HG02763 (cell line): ENCODE results near the gene MARCHF3.

Experiments
- ATAC-seq: cut with Tn5 transposase; IDR thresholded peaks from one replicate; pipeline ENCODE4 v1.9.1; 2021; ENCODE audit warnings: mild to moderate bottlenecking, moderate library complexity; ENCODE audit not compliant: unreplicated experiment

The MARCHF3 gene

GRCh38 chr5:126987271-126987899, 43.0 kb downstream of the MARCHF3 start:
- no peak for ATAC-seq

GRCh38 chr5:126984632-126985031, 45.7 kb downstream of the MARCHF3 start:
- no peak for ATAC-seq

GRCh38 chr5:126983874-126984266, 46.5 kb downstream of the MARCHF3 start:
- no peak for ATAC-seq

GRCh38 chr5:126982926-126983873, 47.2 kb downstream of the MARCHF3 start:
- ATAC-seq = no peak

- ATAC-seq = no peak
Observed at GRCh38 chr5:126982202-126982601, 48.2 kb downstream of the MARCHF3 start.

GRCh38 chr5:126981701-126982100, 48.7 kb downstream of the MARCHF3 start:
- no peak for ATAC-seq

GRCh38 chr5:126981222-126981621, 49.1 kb downstream of the MARCHF3 start:
- ATAC-seq = no peak

GRCh38 chr5:126978258-126978657, 52.1 kb downstream of the MARCHF3 start:
- no peak for ATAC-seq

- ATAC-seq = no peak
Observed at GRCh38 chr5:126976520-126977172, 53.7 kb downstream of the MARCHF3 start.

GRCh38 chr5:126975796-126976195, 54.6 kb downstream of the MARCHF3 start:
- no peak for ATAC-seq

- ATAC-seq = no peak
Observed at GRCh38 chr5:126973193-126973592, 57.2 kb downstream of the MARCHF3 start.

GRCh38 chr5:126972062-126972895, 58.1 kb downstream of the MARCHF3 start:
- ATAC-seq = peak; percentile 74

GRCh38 chr5:126971455-126972031, 58.8 kb downstream of the MARCHF3 start:
- no peak for ATAC-seq

- ATAC-seq = no peak
Observed at GRCh38 chr5:126970517-126971017, 59.8 kb downstream of the MARCHF3 start.

GRCh38 chr5:126969548-126969947, 60.8 kb downstream of the MARCHF3 start:
- no peak for ATAC-seq

GRCh38 chr5:126967808-126968466, 62.4 kb downstream of the MARCHF3 start:
- no peak for ATAC-seq

GRCh38 chr5:126965487-126965886, 64.9 kb downstream of the MARCHF3 start:
- no peak for ATAC-seq

- no peak for ATAC-seq
Observed at GRCh38 chr5:126965061-126965475, 65.3 kb downstream of the MARCHF3 start.

- no peak for ATAC-seq
Observed at GRCh38 chr5:126963822-126964375, 66.5 kb downstream of the MARCHF3 start.
